Measurements from ENCODE around the gene CHN1. TPM values are rescaled to one million over a fixed set of nuclear protein-coding genes. Genes with fewer than 3 reads are reported as not detected.

Gene CHN1
- polyA plus RNA-seq, 1 donor (not counting 4 experiments of a cell fraction or from before 2014, with no cell fraction given) = 2.3 TPM

GRCh38 chr2:174784316-174784715 is 220.9 kb downstream of the CHN1 start:
- dilution Hi-C loops (cut with MboI; ENCODE audit: extremely low pct_ligation_motif_present, low sequenced_read_pairs) = no loop called here
- Histone ChIP-seq H3K36me3 (ENCODE audit: control insufficient read depth in 2 of 2, extremely low read depth in 1 of 2, insufficient read depth in 2 of 2, low read length in 2 of 2) (no peaks in the 10 kb centered on the region), H3K9me1 (ENCODE audit: control insufficient read depth, extremely low read depth, insufficient read depth, low read length) (no peaks in the 10 kb centered on the region), H2AFZ (ENCODE audit: control insufficient read depth, low read length) (no peak overlapping the region), H3K4me2 (ENCODE audit: control insufficient read depth, extremely low read depth, insufficient read depth, low read depth, low read length) (no peak overlapping the region), H3K79me2 (ENCODE audit: control insufficient read depth, insufficient read depth, low read length) (no peaks in the 10 kb centered on the region), H4K20me1 (ENCODE audit: control insufficient read depth, extremely low read depth, insufficient read depth, low read length) (no peaks in the 10 kb centered on the region), H3K27ac (ENCODE audit: control insufficient read depth, insufficient read depth, low read length) (no peak overlapping the region), H3K4me1 (ENCODE audit: control insufficient read depth, extremely low read depth, insufficient read depth, low read length) (no peaks in the 10 kb centered on the region), H3K9me3 (ENCODE audit: control insufficient read depth, low read depth, low read length) (no peaks in the 10 kb centered on the region), H3K9ac (ENCODE audit: control insufficient read depth, extremely low read depth, insufficient read depth, low read length) (no peak overlapping the region), H3K4me3 (ENCODE audit: control insufficient read depth in 2 of 3, extremely low read depth in 1 of 3, insufficient read depth in 2 of 3, low read depth in 1 of 3, low read length in 3 of 3) (no peak overlapping the region), H3K27me3 (ENCODE audit: control insufficient read depth, extremely low read depth, insufficient read depth, low read length) (no peaks in the 10 kb centered on the region)
- FAIRE-seq = no peak
- no peak for DNase-seq (ENCODE audit: low read depth, low spot score)
- no peak for TF ChIP-seq EZH2 (IDR thresholded peaks at IDR 0.05; ENCODE audit: low read length)
- TF ChIP-seq CTCF (optimal IDR thresholded peaks at IDR 0.05 in 1 of 3, IDR thresholded peaks at IDR 0.05 in 1 of 3, conservative IDR thresholded peaks at IDR 0.05 in 1 of 3; ENCODE audit: extremely low read depth in 1 of 3, insufficient read depth in 2 of 3, low read length in 3 of 3) = no peak

- Histone ChIP-seq H3K4me2 (ENCODE audit: control insufficient read depth, extremely low read depth, insufficient read depth, low read depth, low read length) (no peak overlapping the region), H3K9ac (ENCODE audit: control insufficient read depth, extremely low read depth, insufficient read depth, low read length) (no peak overlapping the region), H3K27ac (ENCODE audit: control insufficient read depth, insufficient read depth, low read length) (no peak overlapping the region), H3K9me1 (ENCODE audit: control insufficient read depth, extremely low read depth, insufficient read depth, low read length) (no peaks in the 10 kb centered on the region), H3K9me3 (ENCODE audit: control insufficient read depth, low read depth, low read length) (no peaks in the 10 kb centered on the region), H4K20me1 (ENCODE audit: control insufficient read depth, extremely low read depth, insufficient read depth, low read length) (no peaks in the 10 kb centered on the region), H3K4me3 (ENCODE audit: control insufficient read depth in 2 of 3, extremely low read depth in 1 of 3, insufficient read depth in 2 of 3, low read depth in 1 of 3, low read length in 3 of 3) (no peak overlapping the region), H3K36me3 (ENCODE audit: control insufficient read depth in 2 of 2, extremely low read depth in 1 of 2, insufficient read depth in 2 of 2, low read length in 2 of 2) (no peaks in the 10 kb centered on the region), H2AFZ (ENCODE audit: control insufficient read depth, low read length) (no peak overlapping the region), H3K4me1 (ENCODE audit: control insufficient read depth, extremely low read depth, insufficient read depth, low read length) (no peaks in the 10 kb centered on the region), H3K79me2 (ENCODE audit: control insufficient read depth, insufficient read depth, low read length) (no peaks in the 10 kb centered on the region), H3K27me3 (ENCODE audit: control insufficient read depth, extremely low read depth, insufficient read depth, low read length) (no peaks in the 10 kb centered on the region)
- TF ChIP-seq CTCF (optimal IDR thresholded peaks at IDR 0.05 in 1 of 3, IDR thresholded peaks at IDR 0.05 in 1 of 3, conservative IDR thresholded peaks at IDR 0.05 in 1 of 3; ENCODE audit: extremely low read depth in 1 of 3, insufficient read depth in 2 of 3, low read length in 3 of 3) = no peak
- TF ChIP-seq EZH2 (IDR thresholded peaks at IDR 0.05; ENCODE audit: low read length) = no peak
- FAIRE-seq (no peak), DNase-seq (ENCODE audit: low read depth, low spot score) (no peak)
- dilution Hi-C loops (cut with MboI; ENCODE audit: extremely low pct_ligation_motif_present, low sequenced_read_pairs) = no loop called here
Measured at GRCh38 chr2:174781996-174782395, 223.2 kb downstream of the CHN1 start.
